GM19043 (cell line): ENCODE data around the gene TMEM37.

Experiments used
- ATAC-seq: cut with Tn5 transposase; IDR thresholded peaks from one replicate; pipeline ENCODE4 v1.9.1; 2021; ENCODE audit warnings: low read depth; ENCODE audit not compliant: unreplicated experiment

TMEM37 gene

GRCh38 chr2:119416299-119416923, 15.2 kb upstream of the TMEM37 start:
- ATAC-seq, result no peak

- no peak for ATAC-seq
Observed at GRCh38 chr2:119417908-119418307, 13.7 kb upstream of the TMEM37 start.

- ATAC-seq, result no peak
Observed at GRCh38 chr2:119419065-119419464, 12.6 kb upstream of the TMEM37 start.

- no peak for ATAC-seq
Observed at GRCh38 chr2:119419803-119420508, 11.7 kb upstream of the TMEM37 start.

DNA sequence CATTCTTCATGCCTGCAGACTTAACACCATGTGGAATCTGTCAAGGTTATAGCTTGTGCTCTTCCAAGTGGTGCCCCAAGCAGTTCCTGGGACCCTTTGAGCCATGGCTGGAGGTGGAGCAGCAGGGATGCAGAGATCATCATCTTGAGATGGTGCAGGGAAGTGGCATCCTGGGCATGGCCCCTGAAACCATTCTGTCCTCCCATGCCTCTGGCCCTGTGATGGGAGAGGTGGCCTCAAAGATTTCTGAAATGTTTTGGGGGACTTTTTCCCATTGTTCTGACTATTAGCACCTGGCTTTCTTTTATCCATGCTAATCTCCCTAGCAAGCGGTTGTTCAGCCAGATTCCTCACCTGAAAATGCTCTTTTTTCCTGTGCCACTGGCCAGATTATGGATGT, 10.3 kb upstream of the TMEM37 start:
- no peak for ATAC-seq

DNA sequence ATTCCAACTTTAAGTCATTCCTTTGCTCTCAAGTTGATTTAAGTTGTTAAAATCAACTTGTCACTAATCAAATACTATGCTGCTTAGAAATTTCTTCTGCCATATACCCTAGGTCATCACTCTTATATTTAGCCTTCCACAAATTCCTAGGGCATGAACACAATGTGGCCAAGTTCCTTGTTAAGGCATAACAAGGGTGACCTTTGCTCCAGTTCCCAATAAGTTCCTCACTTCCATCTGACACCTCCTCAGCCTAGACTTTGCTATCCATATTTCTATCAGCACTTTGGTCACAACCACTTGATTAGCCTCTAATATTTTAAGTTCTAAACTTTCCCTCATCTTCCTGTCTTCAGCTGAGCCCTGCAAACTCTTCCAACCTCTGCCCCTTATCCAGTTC, 9.9 kb upstream of the TMEM37 start:
- ATAC-seq, result no peak

- no peak for ATAC-seq
Observed at GRCh38 chr2:119422360-119423107, 9.1 kb upstream of the TMEM37 start.

GRCh38 chr2:119423108-119423444, 8.6 kb upstream of the TMEM37 start:
- no peak for ATAC-seq

DNA sequence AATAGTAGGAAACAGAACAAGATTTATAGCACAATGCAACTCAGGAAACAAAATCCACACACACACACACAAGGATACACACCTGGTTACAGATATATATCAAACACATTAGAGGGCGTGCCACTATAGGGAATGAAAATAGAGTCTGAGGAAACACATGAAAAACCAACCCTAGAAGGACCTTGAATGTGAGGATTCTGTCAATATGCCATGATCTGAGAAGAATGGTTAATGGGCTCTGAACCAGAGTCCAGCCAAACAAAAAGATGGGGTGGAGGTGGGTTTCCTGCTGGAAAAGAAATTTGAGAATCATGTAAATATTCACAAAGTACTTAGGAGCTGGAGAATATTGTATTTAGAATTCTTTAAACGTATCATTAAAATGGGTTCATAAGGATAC, 7.8 kb upstream of the TMEM37 start:
- ATAC-seq, result no peak

GRCh38 chr2:119424284-119425118, 7.2 kb upstream of the TMEM37 start:
- no peak for ATAC-seq

DNA sequence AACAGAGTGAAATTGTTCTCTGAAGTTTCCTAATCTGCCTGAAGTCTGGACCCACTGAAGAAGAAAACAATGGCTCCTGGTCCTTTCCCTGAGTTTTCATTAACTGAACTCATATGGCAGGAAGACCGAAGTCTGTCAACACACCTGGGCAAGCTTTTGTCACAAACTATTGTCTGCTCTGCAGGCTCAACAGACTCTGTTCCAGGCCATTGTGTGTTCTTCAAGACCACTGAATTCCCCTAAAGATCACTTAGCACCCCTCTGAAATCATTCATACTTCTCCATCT, 6.6 kb upstream of the TMEM37 start:
- ATAC-seq, result no peak

DNA sequence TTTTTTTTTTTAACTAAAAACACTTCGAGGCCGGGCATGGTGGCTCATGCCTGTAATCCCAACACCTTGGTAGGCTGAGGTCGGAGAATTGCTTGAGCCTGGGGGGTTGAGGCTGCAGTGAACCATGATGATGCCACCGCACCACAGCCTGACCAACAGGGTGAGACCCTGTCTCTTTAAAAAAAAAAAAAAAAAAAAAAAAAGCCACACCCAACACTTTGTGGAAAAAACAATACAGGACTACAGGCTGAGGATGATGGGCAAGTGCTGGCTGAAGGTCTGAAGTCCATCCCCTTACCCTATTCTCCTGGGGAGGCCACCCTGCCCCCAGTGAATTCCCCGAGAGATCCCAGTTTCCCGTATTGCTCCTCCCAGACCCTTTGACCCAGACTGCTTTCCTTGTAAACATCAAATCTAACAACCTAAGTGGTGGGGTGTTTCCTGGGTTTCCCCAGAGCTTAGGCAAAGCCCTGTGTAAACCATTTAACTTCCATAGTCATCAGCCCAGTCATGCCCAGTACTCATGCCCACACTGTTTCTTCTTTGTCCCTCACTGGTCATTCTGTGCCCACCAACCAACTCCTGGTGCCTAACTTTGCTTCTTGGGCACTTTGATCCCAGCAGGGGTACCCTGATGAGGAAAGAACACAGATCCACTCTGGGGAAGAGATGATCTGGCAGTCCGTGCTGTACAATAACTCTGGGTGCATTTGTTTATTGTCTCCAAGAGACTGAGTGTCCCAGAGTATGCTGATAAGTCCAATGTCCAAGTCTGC, 5.8 kb upstream of the TMEM37 start:
- no peak for ATAC-seq

GRCh38 chr2:119426396-119426675, 5.3 kb upstream of the TMEM37 start:
- ATAC-seq, result no peak

GRCh38 chr2:119426801-119427395, 4.8 kb upstream of the TMEM37 start:
- ATAC-seq, result no peak

DNA sequence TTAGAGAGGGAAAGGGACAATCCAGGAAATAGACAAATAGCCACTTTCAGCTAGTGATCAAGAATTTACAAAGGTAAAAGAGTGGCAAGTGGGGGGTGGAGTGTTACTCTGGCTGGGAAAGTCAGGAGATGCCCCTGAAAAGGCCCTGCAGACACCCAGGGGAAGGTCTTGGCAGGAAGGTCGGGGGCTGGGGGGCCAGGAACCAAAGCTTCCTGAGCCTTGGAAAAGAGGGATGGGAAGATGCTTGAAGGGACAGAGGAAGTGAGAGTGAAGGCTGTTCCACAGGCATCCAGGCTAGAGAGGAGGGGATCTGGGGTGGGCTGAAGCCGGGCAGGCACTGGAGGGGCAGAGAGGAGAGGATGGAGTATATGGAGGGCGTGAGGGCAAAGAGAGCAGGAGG, 3.9 kb upstream of the TMEM37 start:
- no peak for ATAC-seq

- no peak for ATAC-seq
Observed at GRCh38 chr2:119428488-119429224, 3.0 kb upstream of the TMEM37 start.

GRCh38 chr2:119429225-119429981, 2.3 kb upstream of the TMEM37 start:
- no peak for ATAC-seq

- no peak for ATAC-seq
Observed at GRCh38 chr2:119430023-119430498, 1.6 kb upstream of the TMEM37 start.
